ENCODE measurements around the gene PCDHB14.
A peak's percentile ranks its signal among the peaks of the same experiment; 100 is the strongest.
"Not testable (repeated sequence)": the region's sequence is repeated elsewhere in the genome, so short reads cannot be mapped to it uniquely, and the experiment has no call there.

Gene PCDHB14

DNA sequence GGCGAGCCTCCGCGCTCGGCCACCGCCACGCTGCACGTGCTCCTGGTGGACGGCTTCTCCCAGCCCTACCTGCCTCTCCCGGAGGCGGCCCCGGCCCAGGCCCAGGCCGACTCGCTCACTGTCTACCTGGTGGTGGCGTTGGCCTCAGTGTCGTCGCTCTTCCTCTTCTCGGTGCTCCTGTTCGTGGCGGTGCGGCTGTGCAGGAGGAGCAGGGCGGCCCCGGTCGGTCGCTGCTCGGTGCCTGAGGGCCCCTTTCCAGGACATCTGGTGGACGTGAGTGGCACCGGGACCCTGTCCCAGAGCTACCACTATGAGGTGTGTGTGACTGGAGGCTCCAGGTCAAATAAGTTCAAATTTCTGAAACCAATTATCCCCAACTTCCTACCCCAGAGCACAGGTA, 12.3 kb upstream of the PCDHB14 start:
- DNase-seq, result not testable (repeated sequence)

GRCh38 chr5:141213656-141214339, 9.3 kb upstream of the PCDHB14 start, which contains the start of gene PCDHB13:
Gene PCDHB13, plus strand, starts transcription at chr5:141213919. Its CDS starts 205 bp downstream, at chr5:141214124.
- DNase-seq, result peak; percentile 48

GRCh38 chr5:141214583-141214982, 8.6 kb upstream of the PCDHB14 start:
- not testable (repeated sequence) for DNase-seq

GRCh38 chr5:141215504-141215903, 7.6 kb upstream of the PCDHB14 start:
- not testable (repeated sequence) for DNase-seq

DNA sequence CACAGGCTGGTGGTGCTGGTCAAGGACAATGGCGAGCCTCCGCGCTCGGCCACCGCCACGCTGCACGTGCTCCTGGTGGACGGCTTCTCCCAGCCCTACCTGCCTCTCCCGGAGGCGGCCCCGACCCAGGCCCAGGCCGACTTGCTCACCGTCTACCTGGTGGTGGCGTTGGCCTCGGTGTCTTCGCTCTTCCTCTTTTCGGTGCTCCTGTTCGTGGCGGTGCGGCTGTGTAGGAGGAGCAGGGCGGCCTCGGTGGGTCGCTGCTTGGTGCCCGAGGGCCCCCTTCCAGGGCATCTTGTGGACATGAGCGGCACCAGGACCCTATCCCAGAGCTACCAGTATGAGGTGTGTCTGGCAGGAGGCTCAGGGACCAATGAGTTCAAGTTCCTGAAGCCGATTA, 7.1 kb upstream of the PCDHB14 start:
- not testable (repeated sequence) for DNase-seq

GRCh38 chr5:141224844-141225243, 1.7 kb downstream of the PCDHB14 start:
- not testable (repeated sequence) for DNase-seq

DNA sequence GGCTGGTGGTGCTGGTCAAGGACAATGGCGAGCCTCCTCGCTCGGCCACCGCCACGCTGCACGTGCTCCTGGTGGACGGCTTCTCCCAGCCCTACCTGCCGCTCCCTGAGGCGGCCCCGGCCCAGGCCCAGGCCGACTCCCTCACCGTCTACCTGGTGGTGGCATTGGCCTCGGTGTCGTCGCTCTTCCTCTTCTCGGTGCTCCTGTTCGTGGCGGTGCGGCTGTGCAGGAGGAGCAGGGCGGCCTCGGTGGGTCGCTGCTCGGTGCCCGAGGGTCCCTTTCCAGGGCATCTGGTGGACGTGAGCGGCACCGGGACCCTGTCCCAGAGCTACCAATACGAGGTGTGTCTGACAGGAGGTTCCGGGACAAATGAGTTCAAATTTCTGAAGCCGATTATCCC, 2.3 kb downstream of the PCDHB14 start:
- DNase-seq, result not testable (repeated sequence)

- DNase-seq, result no peak
Measured at GRCh38 chr5:141234109-141234667, 11.0 kb downstream of the PCDHB14 start.

- not testable (repeated sequence) for DNase-seq
Measured at GRCh38 chr5:141235922-141236321, 12.8 kb downstream of the PCDHB14 start.

DNA sequence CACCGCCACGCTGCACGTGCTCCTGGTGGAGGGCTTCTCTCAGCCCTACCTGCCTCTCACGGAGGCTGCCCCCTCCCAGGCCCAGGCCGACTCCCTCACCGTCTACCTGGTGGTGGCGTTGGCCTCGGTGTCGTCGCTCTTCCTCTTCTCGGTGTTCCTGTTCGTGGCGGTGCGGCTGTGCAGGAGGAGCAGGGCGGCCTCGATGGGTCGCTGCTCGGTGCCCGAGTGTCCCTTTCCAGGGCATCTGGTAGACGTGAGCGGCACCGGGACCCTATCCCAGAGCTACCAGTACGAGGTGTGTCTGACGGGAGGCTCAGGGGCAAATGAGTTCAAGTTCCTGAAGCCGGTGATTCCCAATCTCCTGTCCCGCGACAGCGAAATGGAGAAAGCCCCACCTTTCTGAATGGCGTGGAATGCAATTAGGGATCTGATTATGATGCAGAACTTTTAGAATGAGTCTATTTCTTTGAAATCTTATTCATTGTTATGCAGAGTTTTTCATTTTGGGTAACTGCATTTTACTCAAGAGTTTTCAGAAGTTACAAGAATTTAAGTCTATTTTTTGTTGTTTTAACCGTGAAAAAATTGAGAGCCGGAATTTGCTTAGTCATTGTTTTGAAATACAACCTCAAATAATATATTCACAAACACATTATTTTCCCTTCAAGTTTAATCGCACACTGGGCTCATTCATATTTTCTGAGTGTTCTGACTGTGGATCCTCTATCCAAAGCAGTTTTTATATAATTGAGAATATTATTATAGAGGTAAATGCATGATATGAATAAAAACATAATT, 13.6 kb downstream of the PCDHB14 start:
- DNase-seq, result no peak

DNA sequence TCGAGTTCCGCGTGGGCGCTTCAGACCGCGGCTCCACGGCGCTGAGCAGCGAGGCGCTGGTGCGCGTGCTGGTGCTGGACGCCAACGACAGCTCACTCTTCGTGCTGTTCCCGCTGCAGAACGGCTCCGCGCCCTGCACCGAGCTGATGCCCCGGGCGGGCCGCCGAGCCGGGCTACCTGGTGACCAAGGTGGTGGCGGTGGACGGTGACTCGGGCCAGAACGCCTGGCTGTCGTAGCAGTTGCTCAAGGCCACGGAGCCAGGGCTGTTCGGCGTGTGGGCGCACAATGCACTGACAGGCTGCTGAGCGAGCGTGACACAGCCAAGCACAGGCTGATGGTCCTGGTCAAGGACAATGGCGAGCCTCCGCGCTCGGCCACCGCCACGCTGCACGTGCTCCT, 18.4 kb downstream of the PCDHB14 start:
- DNase-seq, result no peak

DNA sequence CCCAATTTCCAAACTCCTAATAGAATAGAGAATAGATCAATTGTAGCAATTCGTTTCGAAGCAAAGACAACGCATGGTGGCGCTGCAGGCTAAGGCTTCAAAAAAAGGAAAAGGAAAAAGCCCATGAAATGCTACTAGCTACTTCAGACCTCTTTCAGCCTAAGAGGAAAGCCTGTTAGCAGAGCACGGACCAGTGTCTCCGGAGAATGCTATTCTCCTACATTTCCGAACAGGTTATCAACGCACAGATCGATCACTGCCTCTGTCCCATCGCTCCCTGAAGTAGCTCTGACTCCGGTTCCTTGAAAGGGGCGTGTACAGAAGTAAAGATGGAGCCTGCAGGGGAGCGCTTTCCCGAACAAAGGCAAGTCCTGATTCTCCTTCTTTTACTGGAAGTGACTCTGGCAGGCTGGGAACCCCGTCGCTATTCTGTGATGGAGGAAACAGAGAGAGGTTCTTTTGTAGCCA, 22.1 kb downstream of the PCDHB14 start, which contains the start of gene PCDHB15:
TSS of gene PCDHB15 (plus strand) at position 146 of the 468 bp plus-strand sequence. CDS start at position 330, 184 bp downstream.
- DNase-seq, result no peak

DNA sequence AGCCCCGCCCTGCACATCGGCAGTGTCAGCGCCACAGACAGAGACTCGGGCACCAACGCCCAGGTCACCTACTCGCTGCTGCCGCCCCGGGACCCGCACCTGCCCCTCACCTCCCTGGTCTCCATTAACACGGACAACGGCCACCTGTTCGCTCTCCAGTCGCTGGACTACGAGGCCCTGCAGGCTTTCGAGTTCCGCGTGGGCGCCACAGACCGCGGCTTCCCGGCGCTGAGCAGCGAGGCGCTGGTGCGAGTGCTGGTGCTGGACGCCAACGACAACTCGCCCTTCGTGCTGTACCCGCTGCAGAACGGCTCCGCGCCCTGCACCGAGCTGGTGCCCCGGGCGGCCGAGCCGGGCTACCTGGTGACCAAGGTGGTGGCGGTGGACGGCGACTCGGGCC, 23.8 kb downstream of the PCDHB14 start:
- DNase-seq, result not testable (repeated sequence)

GRCh38 chr5:141247434-141247833, 24.3 kb downstream of the PCDHB14 start:
- DNase-seq, result not testable (repeated sequence)

DNA sequence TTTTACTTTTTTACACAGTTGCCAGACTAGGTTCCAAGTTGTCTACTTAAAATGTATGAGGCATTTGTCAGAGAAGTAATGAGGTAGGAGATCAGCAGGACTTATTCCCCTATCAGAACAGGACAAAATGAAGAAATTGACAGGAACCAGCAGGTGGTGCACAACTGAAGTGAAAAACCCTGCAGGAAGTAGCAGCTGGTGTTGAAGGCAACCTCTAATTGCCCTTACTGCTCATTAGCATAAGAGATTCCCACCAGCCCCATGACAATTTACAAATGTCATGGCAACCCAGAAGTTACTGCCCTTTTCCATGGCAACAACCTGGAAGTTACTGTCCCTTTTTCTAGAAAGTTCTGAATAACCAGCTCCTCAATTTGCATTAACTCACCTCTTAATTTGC, 27.4 kb downstream of the PCDHB14 start:
- DNase-seq, result no peak

- no peak for DNase-seq
Measured at GRCh38 chr5:141258464-141258863, 35.3 kb downstream of the PCDHB14 start.

- no peak for DNase-seq
Measured at GRCh38 chr5:141258948-141259347, 35.8 kb downstream of the PCDHB14 start.

DNA sequence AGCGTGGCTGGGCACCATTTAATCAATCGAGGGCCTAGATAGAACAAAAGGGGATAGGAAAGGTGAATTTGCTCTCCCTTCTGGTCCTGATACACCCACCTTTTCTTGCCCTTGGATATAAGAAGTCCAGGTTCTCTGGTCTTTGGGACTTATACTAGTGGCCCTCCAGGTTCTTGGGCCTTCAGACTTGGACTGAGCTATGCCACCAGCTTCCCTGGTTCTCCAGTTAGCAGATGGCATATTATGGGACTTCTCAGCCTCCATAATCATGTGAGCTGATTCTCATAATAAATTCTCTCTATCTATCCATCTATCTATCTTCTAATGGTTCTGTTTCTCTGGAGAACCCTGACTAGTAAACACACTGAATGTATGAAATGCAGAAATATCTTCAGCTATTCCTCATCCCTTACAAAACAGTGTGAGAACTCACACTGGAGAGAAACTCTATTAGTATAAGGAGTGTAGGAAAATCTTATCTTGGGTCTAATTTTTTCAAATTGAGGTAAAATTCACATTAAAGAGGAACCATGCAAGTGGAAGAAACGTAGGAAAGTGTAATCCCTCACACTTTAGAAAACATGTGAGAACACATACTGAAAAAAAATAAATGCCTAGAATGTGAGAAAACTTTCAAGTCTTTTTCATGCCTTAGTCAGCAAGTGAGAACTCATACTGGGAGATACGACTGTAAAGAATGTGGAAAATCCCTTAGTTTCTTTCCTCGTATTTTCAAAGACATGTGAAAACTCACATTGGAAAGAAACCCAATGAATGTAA, 37.5 kb downstream of the PCDHB14 start:
- no peak for DNase-seq

DNA sequence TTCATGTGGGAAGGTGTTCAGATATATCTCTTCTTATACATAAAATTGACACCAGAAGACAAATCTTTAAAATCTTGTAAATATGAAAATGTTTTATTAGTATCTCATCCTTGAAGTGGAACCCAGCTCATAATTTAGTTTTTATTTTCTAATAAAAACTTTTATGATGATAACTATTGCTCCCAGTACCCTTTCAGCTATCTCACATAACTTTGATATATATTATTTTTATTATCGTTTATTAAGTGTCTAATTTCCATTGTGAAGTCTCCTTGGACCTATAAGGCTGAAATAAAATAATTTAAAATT, 38.0 kb downstream of the PCDHB14 start:
- no peak for DNase-seq

- no peak for DNase-seq
Measured at GRCh38 chr5:141269195-141269594, 46.1 kb downstream of the PCDHB14 start.

- no peak for DNase-seq
Measured at GRCh38 chr5:141272906-141273305, 49.8 kb downstream of the PCDHB14 start.

Data from right forelimb (tissue), 1 donor.